Stimulated activated CD4-positive, alpha-beta T cell treated with anti-CD3 and anti-CD28 coated beads, Interleukin-15, amount 100 ng/mL, for 48 hours (primary cell): ENCODE data around the gene LETM1.

Experiments used
- DNase-seq, 2 donors: peaks; one replicate each; pipeline ENCODE4 v3.0.0-alpha.2; 2020; ENCODE audit warnings: low read depth in 2 of 2

LETM1 gene

DNA sequence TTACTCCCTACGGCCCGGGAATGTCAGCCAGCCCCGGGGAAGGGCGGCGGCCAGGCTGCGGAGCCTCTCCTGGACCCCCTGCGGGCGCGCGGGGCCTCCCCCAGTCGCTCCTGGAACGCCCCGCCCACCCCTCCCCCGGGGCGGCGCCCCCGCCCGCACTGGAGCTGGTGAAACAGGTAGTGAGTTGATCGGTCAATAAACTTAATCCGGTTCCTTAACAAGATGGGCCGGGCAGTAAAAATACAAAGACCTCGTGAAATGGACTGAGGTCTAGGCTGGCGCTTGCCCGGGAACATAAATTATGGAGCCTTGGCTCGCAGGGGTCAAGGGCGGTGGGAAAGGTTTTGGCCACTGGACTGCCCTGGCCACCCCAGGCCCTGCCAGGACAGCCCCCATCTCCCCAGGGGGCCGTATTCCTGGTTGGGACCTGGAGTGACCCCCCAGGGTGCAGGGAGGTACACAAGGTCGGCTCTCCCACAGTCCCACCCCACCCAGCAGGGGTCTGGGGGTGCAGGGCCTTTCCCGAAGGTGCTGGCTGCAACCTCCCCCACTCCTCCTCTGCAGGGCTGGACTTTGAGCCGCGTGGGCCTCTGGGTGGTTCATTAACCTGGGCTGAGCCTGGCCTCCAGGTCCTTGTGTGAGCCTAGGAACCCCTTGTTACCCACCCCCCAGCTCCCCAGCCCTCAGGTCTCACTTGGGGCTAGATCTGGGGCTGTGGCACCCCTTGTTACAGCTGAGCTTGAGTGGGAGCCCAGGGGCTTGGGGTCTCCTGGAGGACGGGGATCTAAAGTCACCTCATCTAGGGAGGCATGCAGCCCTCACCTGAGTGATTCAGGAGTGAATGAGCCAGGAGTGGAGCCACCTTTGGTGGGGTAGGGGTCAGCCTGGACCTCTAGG lies 60.4 kb downstream of the LETM1 start:
- no peak for DNase-seq

DNA sequence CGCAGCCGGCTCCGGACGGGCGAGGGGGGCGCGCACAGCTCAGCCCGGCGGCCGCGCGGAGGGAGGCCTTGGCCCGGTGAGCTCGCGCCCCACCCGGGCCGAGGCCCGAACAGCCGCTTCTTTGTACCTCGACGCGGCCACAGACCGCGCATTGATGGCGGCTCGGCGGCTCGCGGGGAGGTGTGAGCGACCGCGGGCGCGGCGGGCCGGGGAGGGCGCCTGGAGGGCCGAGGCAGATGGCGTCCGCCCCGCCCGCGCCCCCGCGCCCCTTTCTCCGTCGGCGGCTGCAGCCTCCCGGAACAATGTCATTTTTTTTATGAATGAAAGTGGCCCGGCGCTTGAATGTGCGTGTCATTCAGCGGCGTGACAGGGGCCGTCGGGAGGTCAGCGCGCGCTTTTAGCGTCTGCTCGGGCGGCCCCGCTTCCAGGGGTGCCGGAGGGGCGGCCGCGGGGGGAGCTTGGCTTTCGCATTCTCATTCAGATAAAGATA lies 61.1 kb downstream of the LETM1 start:
- DNase-seq, result no peak

DNA sequence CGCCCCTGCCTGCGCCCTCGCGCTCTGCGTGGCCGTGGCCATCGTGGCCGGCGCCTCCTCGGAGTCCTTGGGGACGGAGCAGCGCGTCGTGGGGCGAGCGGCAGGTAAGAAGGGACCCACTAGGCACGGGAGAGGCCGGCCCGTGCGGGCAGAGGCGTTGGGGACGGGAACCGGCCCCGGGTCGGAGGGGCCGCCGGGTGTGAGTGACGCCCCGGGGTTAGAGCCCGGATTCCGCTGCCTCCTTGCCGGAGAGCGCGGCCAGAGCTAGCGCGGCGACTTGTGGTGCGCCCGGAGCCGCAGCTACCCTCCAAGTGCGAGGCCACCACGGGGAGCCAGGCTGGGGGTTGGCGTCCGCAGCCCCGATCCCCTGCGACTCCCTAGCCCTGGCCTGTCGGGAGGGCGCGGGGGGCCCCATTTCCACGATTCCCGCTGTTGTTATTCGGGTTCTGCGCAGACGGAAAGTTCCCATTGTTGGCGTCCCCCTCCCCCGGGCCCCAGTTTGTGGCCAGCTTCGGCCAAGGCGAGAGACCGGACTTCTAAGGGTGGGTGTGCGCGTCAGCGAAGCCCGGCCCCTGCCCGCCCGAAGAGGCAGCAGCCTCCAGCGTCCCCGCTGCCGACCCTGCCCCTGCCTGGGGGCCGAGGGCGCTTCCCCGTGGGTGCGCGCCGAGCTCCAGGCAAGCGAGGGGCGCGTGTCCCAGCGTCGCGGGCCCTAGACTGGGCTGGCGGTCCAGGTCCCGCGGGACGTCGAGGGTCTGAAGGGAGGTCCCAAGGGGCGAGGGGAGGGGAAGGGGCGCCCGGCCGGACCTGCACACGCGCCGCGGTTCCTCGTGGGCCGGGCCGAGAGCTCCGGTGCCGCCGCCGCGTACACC lies 61.8 kb downstream of the LETM1 start:
- DNase-seq, result no peak

DNA sequence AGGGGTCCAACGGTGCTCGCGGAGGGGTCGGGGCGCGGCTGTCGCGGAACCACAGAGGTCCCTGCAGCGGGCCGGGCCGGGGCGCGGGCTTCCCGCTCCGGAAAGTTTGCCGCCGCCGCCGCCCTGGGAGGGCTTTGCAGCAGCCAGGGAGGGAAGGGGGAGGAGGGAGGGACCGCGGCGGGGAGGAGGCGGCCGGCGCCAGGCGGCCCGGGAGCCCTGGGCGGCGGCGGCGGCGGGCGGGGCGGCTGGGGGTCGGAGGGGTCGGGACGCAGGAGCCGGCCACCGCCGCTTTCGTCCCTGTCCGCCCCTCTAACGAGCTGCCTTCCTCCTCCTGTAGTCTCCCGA lies 62.5 kb downstream of the LETM1 start:
- peak in 1 of 2 donors; percentile 22 for DNase-seq

DNA sequence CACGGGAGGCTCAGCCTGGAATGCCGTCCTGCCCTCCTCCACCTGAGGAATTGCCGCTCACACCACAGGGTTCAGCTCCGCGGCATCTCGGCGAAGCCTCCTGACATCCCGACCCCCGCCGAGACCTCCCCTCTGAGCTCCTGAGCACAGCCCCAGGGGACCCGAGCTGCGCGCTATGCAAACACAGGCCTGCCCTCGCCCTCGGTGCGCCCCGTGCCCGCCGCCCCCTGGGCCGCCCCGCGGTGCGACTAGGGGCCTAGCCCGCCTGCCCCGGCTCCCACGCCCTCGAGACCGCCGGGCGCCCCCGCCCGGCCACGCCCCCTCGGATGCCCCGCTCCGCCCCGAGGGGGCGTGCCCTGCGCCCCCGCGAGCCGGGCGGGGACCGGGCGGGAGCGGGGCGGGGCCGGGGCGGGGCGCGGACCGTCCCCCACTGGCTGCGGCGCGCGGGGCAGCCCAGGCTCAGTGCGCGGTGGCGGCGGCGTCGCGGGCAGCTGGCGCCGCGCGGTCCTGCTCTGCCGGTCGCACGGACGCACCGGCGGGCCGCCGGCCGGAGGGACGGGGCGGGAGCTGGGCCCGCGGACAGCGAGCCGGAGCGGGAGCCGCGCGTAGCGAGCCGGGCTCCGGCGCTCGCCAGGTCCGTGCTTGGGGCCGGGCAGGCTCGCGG lies 63.0 kb downstream of the LETM1 start, which contains the start of gene FGFR3:
FGFR3 (plus strand) TSS at position 462 of the 664 bp plus-strand sequence. CDS start 642 bp downstream, outside the sequence.
- peak in 1 of 2 donors; percentile 15 for DNase-seq

DNA sequence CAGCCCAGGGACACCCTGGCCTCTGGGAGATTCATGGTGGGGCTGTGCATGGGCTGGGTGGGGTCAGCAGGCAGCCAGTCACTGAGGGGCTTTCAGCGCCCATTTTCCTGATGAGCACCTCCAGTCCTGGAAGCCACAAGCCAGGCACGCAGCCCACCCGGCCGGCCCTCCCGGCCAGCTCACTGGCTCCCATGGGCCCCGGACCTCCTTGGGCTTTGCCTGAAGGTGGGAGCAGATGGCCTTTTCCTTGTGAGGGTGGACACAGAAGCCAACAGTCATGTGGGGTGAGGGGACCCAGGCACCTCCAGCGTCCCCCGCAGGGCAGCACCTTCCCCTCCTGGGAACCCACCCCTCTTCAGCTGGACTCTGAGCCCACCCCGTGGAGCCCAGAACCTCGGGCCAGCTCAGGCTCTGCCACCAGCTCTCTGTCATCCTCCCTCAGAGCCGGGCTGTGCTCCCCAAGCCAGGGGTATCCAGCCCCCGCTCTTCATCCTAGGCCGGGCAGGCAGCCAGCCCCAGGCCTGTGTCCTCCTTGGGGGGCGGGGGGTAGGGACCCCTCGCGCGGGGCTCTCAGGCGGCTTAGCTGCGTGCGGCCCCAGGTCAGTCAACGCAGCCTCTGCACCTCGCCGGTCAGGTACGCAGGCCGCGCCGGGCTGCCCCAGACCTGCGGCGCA lies 63.7 kb downstream of the LETM1 start:
- DNase-seq, result no peak

DNA sequence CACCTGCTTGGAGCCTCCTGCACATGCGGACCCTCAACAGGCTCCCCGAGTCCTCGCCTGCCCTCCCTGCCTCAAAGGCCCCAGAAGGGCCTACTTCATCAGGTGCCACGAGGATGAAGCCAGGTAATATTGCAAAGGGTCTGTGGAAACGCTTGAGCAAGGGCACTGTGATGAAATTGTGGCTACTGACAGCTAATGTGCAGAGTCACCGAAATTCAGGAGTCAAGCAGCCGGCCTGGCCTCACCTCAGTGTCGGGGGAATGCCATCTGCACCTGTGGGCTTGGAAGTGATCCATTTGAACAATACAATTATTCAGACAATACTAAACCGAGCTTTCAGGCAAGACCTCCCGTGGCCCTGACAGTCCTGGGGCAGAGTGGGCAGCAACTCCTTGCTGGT lies 66.0 kb downstream of the LETM1 start:
- no peak for DNase-seq

DNA sequence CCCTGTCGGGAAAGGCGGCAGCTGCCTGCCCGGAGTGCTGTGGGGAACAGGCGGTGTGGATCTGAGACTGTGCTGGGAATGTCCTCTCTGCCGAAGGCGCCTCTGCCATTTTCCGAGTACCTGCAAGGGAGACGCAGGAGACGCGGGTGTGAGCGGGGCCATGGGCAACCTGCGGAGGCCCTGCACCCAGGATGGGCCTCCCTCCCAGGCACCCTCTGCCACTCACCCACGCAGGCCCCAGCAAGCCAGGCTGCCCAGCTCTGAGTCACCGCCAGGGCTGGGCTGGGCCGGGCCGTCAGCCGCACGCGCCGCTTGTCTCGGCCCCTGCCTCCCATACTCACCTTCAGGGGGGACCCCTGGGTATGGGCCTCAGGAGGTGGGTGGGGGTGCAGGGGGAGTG lies 66.4 kb downstream of the LETM1 start:
- no peak for DNase-seq

DNA sequence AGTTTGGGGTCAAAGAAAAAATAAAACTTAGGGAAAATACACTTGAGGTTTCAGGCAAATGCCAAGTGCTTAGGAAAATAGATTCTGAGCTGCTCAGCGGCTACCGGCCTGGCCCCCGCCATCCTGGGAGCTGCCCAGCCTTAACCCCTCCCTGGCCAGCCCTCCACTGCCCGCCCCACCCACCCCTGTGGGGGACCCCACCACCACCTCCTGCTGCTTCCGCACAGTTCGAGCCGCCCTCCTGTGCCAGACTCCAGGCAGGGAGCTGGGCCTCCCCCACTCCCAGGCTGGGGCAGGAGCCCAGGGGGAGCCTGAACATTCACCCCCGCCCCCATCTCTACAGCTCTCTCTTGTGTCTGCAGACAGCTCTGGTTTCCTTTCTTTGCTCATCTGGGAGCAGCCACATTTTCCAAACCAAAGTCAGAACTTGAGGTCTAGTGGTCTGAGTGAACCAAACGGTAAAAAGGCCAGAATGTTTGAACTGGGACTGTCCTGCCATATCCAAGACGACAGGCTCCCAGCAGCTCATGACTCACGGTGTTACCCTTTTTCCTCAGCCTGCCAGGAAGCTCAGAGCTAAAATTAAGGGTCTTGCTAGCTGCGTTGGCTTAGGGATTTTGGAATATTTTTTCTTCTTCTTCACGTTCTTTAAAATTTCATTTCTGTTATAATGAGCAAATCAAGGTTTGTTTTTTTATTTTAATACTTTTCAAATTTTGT lies 67.5 kb downstream of the LETM1 start:
- DNase-seq, result no peak

DNA sequence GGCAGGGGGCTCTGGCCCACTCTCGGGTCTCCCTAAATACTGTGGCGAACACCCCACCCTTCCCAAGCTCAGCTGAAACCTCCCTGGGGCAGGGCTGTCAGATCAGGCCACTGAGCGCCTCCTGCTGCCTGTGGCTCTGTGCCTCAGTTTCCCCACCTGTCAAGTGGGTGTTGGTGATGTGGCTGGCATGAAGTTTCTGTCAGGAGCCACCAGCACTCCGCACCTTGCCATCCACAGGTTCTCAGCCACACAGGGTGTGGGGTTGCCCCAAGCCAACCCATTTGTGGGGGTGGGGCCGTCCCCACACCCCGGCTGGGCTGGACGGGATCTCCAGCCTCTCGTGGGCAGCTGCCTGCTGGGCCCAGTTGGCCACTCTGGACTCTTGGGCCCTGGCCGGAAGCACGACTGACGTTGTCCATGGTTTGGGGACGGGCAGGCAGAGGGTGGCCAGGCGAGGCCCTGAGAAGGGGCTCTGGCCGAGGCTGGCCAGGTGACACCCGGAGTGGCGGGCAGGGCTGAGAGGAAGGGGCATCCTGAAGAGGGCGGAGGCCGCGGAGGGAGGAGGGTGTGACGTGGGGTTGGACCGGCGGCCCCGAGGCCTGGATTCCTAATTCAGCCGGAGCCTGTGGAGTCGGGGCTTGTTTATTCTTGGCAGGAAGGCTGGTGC lies 68.4 kb downstream of the LETM1 start:
- no peak for DNase-seq

DNA sequence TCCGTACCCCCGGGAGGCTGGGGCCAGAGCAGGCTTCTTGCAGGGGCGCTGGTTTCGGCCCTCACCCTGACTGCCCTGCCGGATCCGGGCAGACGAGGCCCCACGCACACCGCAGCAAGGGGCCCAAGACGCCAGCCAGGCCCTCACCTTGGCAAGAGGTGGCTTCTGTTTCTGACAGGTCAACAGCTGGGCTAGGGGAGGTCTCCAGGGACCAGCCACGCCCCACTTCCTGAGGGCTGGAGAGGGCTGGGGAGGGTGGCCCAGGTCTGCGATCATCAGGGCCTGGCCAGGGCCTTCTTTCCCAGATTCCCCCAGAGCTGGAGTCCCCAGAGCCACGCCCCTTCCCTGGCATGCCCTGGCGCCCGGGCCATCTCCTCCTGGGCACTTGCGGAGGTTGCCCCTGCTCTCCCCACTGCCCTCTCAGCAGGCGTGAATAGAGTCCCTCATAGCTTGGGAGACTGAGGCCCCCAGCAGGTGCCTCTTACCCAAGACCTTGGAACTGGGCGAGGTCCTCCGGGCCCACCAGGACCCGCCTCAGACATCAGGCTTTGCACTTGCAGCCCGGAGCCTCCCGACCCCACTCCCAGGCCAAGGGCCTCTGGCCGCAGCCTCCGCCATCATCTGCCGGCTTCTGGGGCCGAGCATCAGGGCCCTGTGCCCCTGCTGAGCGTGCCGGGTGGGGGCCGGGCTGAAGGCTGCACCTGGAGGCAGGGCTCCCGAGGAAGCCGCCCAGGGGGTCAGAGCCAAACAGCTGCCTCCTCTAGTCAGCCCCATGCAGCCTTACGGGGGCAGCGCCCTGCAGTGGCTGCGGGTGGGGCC lies 69.2 kb downstream of the LETM1 start:
- DNase-seq, result no peak

DNA sequence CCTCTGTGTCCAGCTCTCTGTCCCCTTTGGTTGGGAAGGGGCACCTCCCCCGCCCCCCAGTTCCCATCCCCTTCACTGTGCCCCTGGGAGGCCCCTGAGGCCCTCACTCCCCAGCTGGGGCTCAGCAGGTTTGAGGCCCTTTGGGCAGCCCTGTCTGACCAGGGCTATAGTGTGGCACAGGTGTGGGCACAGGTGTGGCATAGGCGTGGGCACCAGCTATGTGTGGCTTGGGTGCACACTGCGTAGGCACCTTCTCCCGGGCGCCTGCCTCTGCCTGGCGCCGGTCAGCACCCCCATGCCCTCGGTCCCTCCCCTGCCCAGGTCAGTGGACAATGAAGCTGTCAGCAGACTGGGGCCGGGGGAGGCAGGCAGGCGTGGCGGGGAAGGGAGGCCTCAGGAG lies 70.4 kb downstream of the LETM1 start:
- DNase-seq, result no peak

DNA sequence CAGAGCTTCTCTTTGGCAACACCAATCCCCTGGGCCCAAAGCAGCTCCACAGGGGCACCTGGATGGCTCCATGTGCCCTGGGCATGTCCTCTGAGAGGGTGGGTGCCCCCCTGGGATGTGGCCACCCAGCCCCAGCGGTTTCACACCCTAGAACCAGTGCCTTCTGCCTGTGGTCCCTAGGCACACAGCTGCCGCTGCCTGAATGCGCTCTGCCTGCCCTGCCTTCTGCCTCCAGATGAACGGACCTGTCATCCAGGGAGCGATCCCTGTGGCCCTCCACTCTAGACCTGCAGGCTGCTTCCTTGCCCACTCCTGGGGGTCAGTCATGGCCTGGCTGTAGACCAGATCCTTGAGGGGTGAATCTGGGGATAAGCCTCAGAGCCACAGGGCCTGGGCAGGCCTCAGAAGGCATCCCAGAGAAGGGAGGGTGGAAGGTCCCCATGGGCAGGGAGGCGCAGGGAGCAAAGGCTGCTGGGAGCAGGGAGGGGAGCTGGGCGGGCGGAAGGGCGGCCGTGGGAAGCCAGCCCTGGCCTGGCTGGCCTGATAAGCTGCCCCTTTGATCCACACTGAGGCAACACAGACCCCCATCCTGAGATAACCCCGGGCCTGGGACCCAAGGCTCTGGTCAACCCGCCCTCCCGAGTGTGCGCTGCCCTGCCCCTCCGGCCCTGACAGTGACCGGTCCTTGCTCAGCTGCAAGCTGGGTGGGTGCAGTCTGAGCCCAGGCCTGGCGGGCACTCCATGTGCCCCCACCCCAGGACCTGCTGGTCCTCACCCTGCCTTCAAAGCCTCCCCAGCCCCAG lies 71.0 kb downstream of the LETM1 start:
- DNase-seq, result no peak

DNA sequence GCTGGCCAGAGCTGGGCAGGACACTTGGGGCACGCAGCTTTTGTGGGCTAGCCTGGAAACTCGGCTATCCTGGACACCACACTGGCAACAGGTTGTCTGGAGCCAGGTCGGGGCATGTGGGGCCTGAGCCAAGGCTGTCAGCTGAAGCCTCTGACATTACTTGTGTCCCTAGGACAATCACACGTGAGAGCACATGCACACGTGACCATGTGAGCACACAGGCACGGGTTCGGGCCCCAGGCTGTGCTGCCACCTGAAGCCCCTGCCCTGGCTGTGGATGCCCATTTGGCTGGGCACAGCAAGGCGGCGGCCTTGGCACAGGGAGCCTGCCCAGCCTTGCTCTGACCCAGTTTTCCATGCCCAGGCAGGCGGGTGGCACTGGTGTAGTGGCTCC lies 71.6 kb downstream of the LETM1 start:
- DNase-seq, result no peak

DNA sequence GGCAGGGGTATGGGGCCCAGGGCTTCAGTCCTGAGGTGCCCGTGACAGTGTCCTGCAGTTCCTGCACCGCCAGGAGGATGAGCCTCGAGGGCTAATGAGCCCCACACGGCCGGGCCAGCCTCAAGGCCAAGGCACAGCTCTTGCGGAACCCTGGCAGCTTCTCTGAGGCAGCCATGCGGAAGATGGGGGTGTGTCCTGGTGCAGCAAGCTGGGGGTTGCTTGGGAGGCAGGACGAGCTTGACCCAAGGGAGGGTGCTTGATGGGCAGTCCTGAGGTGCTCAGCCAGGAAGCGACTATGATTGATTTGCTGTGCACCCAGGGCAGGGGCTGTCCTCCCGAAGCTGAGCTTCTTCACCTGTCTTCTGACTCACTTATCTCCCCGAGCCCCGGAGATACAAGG lies 72.0 kb downstream of the LETM1 start:
- DNase-seq, result no peak

DNA sequence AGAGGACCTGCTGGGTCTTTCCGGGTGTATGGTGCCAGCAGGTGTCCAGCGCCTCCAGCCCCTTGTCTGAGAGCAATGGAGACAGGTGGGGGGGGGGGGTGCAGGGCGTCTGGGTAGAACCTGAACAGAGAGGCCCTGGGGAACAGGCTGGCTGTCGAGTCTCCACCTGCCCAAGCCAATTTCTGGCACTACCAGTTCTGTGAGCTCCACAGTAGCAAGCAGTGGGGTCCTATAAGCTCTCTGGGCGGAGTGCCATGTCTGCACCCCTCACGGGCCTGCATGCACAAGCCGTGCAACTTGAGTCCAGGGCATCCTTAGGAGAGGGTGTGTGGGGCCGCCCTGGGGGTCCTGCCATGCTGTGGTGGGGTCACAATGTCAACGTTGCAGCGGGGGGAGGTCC lies 72.9 kb downstream of the LETM1 start:
- DNase-seq, result no peak

DNA sequence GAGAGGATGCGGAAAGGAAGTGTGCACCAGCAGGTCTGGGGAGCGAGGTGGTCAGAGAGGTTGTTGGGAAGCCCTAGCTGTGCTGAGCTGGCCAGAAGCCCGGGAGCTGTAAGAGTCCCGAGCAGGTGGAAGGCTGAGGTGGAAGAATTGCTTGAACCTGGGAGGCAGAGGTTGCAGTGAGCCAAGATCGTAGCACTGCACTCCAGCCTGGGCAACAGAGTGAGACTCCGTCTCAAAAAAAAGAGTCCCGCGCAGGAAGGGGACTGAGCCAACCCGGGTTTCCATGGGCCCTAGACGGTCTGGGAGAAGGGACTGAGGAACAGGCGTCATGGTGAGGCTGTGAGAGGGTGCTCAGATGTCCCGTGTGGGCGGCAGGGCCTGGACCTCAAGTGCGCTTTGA lies 75.5 kb downstream of the LETM1 start:
- no peak for DNase-seq

DNA sequence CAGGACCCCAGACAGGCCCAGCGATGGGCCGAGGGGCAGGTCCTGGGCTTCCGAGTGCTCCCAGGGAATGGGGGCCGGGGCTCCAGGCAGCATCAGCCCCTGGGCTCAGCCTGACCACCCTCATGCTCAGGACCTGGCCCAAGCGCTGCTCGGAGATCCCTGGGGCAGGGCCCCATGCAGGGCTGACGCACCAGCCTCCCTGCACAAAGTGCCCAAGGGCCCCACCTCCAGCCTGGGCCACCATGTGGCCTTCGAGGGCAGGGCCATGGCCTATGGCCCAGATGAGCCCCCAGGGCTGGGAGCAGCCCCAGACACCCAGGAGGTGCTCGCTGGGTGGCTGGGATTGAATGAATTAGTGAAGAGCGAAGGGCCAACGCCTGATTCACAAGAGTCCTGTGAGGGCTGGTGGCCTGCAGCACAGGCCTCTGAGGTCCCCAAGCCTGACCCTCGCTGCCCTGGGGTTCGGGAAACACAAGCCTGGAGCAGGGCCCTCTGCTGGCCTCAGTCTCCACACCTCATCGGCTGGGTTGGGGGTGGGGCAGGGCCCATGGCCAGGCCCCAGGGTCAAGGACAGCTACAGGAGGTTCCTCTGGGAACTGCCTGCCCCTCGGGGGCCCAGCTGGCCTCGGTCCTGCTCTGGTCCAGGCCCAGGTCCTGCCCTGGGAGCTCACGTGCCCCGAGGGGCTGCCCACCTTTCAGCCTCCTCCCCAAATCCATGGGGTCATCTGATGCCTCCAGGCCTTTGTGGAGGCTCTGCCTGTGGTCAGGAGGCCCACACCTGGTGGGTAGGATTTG lies 76.2 kb downstream of the LETM1 start:
- no peak for DNase-seq
